HG03045 (cell line): ENCODE data around the gene MAGI2.

Experiments used
- ATAC-seq: cut with Tn5 transposase; IDR thresholded peaks from one replicate; pipeline ENCODE4 v1.9.1; 2021; ENCODE audit warnings: mild to moderate bottlenecking, moderate library complexity; ENCODE audit not compliant: unreplicated experiment

Gene MAGI2

DNA sequence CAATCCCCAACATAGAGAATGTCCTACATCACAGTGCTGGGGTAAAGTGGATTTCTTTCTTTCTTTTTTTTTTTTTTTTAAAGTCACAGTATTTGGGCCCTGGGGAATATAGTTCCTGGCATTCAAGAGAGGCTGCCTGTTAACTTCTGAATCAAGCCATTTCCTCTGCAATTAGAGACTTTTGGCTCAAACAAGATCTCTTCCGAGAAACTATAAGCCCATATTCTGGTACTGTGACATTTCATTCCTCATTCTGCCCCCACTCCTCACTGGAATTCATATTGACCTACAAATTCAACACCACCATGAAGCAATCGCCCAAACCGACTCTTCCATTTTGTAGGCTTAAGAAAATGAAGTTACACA, 1467.5 kb downstream of the MAGI2 start:
- ATAC-seq = no peak

- no peak for ATAC-seq
Observed at GRCh38 chr7:77985232-77985973, 1468.1 kb downstream of the MAGI2 start.

- ATAC-seq = no peak
Observed at GRCh38 chr7:77983973-77984372, 1469.5 kb downstream of the MAGI2 start.

GRCh38 chr7:77982926-77983550, 1470.4 kb downstream of the MAGI2 start:
- ATAC-seq = no peak

DNA sequence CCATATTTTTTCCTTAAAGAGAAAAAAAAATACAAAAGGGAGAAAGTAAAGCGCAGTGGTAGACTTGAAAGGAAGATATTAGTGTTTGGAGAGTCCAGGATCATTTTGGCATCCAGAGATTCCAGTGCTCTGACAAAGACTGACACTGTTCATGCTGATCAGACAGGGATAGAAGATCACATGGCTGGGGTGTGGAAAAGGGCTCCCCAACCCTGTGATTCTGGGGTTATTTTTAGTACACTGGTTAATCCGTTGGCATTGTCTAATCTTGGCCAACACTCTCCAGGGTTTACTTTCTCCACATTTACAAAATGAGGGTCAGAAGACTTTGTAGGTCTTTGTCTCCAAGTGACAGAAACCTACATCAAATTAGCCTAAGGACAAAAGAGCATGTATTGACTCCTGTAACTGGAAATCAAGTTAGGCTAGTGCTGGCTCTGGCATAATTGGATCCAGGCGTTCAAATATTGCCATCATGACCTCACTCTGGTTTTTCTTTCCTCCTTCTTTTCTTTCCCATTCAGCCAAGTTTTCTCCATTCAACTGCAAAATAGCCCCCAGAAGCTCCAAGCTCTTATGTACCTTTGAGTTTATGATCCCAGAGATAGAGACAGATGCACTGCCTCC, 1473.3 kb downstream of the MAGI2 start:
- ATAC-seq = no peak

DNA sequence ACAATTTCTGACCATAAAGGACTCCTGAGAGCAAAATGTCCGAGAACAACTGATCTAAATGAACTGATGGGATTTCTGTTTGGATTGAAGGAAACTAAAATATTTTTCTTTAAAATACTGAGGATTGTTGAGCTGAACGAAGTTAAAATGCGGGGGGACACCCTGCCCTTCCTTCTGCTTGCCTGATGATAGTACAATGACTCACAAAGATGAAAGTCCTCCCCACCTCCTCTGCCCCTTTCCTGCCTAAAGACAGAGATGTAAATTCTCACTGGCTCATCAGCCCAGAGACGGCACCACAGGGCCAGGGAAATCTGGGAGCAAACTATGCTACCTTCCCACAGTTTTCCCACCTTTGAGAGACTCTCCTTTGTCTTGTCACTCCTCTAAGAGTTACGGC, 1474.2 kb downstream of the MAGI2 start:
- no peak for ATAC-seq

- no peak for ATAC-seq
Observed at GRCh38 chr7:77975672-77976480, 1477.6 kb downstream of the MAGI2 start.

GRCh38 chr7:77971726-77972125, 1481.7 kb downstream of the MAGI2 start:
- ATAC-seq = no peak

DNA sequence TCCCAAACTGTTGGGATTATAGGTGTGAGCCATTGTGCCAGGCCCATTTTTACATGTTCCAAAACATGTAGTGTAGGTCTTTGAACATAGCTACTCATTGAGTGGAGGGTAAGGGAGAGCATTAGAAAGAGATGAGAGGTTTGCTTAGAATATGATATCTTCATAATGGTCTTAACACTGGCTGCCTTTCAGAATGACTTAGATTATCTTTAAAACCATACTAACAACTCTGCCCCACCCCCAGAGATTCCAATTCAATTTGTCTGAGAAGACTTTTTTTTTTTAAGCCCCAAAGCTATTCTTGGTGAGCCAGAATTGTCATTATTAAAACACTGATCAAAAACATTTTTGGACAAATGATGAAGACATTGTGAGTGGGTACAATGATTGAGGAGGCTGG, 1486.0 kb downstream of the MAGI2 start:
- ATAC-seq = no peak
